SJCRH30 (cell line): ENCODE measurements around the gene TMEM95. TPM values are rescaled to one million over a fixed set of nuclear protein-coding genes. Genes with fewer than 3 reads are reported as not detected.

Source experiments
- DNase-seq, 2 experiments: peaks; one replicate each; pipeline ENCODE4 v3.0.0-alpha.2; 2015 to 2020
- H3K27ac ChIP-seq: fragments of 250-450 bp; sonication (Bioruptor Pico); 2 replicates; pipeline ENCODE4 v1.5.1; 2020; ENCODE audit warnings: mild to moderate bottlenecking, moderate library complexity
- H3K27me3 ChIP-seq: fragments of 250-450 bp; sonication (Bioruptor Pico); 2 replicates; pipeline ENCODE4 v1.5.1; 2020; ENCODE audit warnings: mild to moderate bottlenecking, moderate library complexity
- H3K36me3 ChIP-seq: fragments of 250-450 bp; sonication (Bioruptor Pico); 2 replicates; pipeline ENCODE4 v1.5.1; 2020; ENCODE audit warnings: mild to moderate bottlenecking, moderate library complexity
- H3K4me1 ChIP-seq: fragments of 250-450 bp; sonication (Bioruptor Pico); 2 replicates; pipeline ENCODE4 v1.5.1; 2020; ENCODE audit warnings: mild to moderate bottlenecking, moderate library complexity
- H3K4me3 ChIP-seq: fragments of 250-450 bp; sonication (Bioruptor Pico); 2 replicates; pipeline ENCODE4 v1.5.1; 2020; ENCODE audit warnings: mild to moderate bottlenecking, moderate library complexity
- H3K9me3 ChIP-seq: fragments of 250-450 bp; sonication (Bioruptor Pico); replicated peaks from 2 replicates; pipeline ENCODE4 v1.5.1; 2020; ENCODE audit warnings: mild to moderate bottlenecking, moderate library complexity
- total RNA-seq: library from RNA; depleted of rRNA; stranded (reverse); fragments of >200 nt; shearing (Covaris generic); gene quantifications from 2 replicates; pipeline ENCODE4 v1.2.3, GENCODE V29; 2014; rRNA removed

Gene TMEM95
- total RNA-seq: not detected in 2 replicates

DNA sequence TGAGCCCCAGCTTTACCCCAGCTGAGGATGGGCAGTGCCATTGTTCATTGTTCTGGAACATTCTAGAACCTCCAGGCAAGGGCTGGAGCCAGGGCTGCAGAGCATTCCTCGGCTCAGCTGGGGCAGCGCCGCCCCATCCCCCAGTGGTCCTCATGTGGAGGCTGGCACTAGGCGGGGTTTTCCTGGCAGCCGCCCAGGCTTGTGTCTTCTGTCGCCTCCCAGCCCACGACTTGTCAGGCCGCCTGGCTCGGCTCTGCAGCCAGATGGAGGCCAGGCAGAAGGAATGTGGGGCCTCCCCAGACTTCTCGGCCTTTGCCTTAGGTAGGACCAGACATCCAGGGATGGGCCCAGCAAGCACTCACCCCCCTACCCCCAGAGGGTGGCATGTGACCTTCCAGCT lies at the start of gene TMEM95:
Gene TMEM95 (plus strand): TSS at position 104 of the 400 bp plus-strand sequence. CDS start 49 bp downstream, at position 153.
- no peak within 1 kb of the TSS for H3K4me3 ChIP-seq
- H3K4me1 ChIP-seq: peaks cover 6% of the 10 kb centered on the region; the same call in 1 of the 2 replicates
- no peaks in the 10 kb centered on the region for H3K27me3 ChIP-seq
- H3K36me3 ChIP-seq: no peaks in the 10 kb centered on the region
- no peak for DNase-seq
- no peaks in the 10 kb centered on the region for H3K9me3 ChIP-seq
- no peak within 1 kb of the TSS for H3K27ac ChIP-seq

DNA sequence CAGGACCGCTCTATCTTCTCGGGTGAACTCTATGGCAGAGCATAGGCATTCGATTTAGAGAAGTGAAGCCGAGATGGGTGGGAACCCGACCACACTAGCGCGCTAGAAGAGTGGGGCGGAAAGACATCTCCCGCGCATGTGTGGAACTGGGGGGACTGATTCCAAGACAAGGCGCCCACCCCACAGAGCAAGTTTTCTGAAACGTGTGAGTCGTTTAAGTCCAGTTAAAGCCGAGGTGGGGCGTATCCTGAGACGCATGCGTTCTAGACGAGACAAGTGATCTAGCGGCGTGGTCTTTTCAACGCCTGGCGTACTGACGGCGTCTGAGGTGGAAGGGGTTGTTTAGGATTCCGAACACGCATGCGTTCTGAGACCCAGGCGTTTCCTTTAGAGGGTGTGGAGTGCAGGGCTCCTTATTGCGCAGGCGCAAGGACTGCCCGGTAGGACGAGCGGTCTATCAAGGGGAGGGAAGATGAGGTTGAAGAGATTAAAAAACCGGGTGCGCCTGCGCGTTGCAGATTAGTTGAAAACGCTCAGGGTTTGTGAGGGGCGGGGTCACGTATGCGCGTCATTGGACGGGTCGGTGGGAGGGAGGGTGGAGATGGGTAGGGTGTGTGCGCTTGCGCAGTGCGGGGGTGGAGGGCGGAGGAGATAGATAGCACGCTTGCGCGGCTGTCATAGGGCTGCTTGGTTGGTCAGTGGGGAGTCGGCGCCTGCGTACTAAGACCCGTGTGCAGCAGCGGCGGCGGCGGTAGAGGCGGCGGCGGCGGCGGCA lies 47.9 kb upstream of the TMEM95 start, which contains the start of gene EIF5A:
Gene EIF5A (plus strand): TSS at position 718 of the 775 bp plus-strand sequence. CDS start 2,008 bp downstream, outside the sequence.
- H3K4me1 ChIP-seq: no peaks in the 10 kb centered on the region
- H3K36me3 ChIP-seq: peaks cover 28% of the 10 kb centered on the region
- H3K4me3 ChIP-seq: peak within 1 kb of the TSS; percentile 86
- H3K27me3 ChIP-seq: no peaks in the 10 kb centered on the region
- H3K27ac ChIP-seq: peak within 1 kb of the TSS; percentile 75
- peak; percentile 99 for DNase-seq
- no peaks in the 10 kb centered on the region for H3K9me3 ChIP-seq

DNA sequence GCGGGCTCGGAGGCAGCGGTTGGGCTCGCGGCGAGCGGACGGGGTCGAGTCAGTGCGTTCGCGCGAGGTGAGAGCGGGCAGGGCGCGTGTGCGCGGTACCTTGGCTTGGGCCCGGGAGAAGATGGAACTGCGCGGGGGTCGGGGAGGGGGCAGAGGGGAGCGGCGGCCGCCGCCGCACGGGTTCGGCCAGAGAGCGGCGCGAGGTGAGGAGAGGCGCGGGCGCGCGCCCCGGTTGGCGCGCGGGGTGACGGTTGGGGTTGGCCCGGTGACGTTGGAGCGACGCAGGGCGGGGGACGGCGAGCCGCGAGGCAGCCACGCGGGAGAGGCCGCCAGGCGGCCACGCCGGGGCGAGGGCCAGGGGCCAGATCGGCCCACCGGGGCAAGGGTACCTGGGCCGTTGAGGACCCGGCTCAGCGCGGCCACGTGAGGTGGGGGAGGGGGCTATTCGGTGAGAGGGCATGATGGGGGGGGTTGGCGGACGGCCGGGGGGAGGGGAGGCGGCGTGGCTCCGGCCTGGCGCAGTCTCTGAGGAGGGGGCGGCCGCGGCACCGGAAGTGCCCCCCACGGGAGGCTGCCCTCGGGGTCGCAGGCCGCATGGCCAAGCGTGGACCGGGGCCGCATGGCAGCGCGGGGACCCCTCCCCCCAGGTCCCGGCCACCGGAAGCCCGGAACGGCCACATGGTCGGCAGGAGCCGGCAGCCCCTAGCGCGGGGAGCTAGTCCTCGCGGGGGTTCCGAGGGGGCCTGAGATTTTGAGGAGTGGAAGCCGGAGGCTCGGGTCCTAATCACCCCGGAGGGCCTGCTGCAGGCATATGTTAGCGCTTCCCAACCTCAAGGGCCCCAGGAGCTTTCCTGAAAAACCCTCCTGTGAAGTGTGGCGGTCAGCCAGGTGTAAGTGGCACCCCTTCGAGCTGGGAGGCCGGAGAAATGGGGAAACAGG lies 47.0 kb upstream of the TMEM95 start:
- Histone ChIP-seq H3K27ac (peak overlapping the region; percentile 75), H3K9me3 (no peaks in the 10 kb centered on the region), H3K4me1 (no peaks in the 10 kb centered on the region), H3K36me3 (peaks cover 36% of the 10 kb centered on the region), H3K27me3 (no peaks in the 10 kb centered on the region), H3K4me3 (peak overlapping the region; percentile 86)
- no peak for DNase-seq

DNA sequence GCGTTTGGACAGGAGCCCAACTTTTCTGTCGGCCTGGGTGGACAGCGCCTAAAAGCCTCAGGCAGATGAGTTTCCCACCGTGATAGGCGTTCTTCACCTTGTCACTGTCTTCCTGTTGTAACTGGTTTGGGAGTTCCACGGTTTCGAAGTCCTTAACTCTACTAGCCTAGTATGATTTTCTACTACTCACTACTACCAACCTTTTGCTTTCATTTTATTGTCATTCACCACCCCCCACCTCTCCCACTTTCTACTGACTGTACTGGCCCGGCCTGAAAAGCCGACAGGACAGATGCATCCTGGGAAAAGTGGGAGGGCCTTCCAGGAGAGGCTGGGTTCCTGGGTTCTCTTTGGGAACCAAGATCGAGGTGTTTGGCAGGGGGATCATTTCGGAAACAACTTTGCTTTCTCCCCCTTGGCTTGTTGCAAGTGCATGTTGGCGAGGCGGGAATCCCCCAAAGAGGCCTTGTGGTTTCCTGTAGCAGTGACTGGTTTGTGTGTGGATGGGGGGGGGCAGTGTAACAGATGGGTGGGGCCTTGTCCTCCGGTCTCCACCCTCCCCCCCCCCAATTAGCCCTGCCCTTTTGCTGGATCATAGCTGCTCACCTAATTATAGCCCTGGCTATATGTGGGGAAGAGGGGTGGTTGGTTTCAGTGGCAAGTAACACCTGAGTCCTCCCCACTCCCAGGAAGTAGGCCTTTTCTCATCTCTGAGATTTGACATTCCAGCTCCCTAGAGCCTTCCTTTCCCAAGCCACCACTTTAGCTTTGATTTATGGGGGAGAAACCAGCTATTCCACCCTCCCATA lies 46.1 kb upstream of the TMEM95 start:
- Histone ChIP-seq H3K9me3 (no peaks in the 10 kb centered on the region), H3K4me3 (peak overlapping the region; percentile 86), H3K4me1 (peaks cover under 1% of the 10 kb centered on the region; the same call in 1 of the 2 replicates), H3K27me3 (no peaks in the 10 kb centered on the region), H3K27ac (peak overlapping the region; percentile 75), H3K36me3 (peaks cover 45% of the 10 kb centered on the region)
- peak; percentile 69 to 78 for DNase-seq

- Histone ChIP-seq H3K27me3 (no peaks in the 10 kb centered on the region), H3K4me3 (no peak overlapping the region; the same call in 1 of the 2 replicates), H3K9me3 (no peaks in the 10 kb centered on the region), H3K36me3 (peaks cover 46% of the 10 kb centered on the region), H3K4me1 (peaks cover 4% of the 10 kb centered on the region; the same call in 1 of the 2 replicates), H3K27ac (no peak overlapping the region)
- DNase-seq: no peak
These were observed 45.3 kb upstream of the TMEM95 start for GRCh38 chr17:7309628-7310027.

DNA sequence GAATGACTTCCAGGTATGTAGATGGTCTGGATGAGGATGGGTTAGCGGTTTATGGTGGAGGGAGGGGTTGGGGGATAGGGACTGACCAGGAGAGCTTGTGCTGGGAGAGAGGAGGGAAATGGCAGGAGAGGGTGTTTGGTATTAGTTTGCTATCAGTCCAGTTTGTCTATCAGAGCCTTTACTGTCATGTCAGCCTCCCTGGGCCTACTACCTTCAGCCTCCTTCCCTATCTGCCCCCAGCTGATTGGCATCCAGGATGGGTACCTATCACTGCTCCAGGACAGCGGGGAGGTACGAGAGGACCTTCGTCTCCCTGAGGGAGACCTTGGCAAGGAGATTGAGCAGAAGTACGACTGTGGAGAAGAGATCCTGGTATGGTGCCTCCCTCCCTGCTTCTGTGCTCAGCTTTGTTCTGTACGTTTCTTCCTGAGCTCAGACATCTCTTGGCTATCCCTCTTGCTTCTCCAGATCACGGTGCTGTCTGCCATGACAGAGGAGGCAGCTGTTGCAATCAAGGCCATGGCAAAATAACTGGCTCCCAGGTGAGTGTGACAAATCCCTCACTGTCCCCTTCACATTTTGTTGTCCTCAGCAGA lies 43.7 kb upstream of the TMEM95 start:
- peaks cover 4% of the 10 kb centered on the region; the same call in 1 of the 2 replicates for H3K4me1 ChIP-seq
- H3K9me3 ChIP-seq: no peaks in the 10 kb centered on the region
- DNase-seq: no peak
- peaks cover 46% of the 10 kb centered on the region for H3K36me3 ChIP-seq
- H3K4me3 ChIP-seq: no peak overlapping the region
- H3K27ac ChIP-seq: no peak overlapping the region
- H3K27me3 ChIP-seq: no peaks in the 10 kb centered on the region

GRCh38 chr17:7312432-7313087 lies 42.4 kb upstream of the TMEM95 start:
- no peak overlapping the region for H3K27ac ChIP-seq
- H3K36me3 ChIP-seq: peaks cover 46% of the 10 kb centered on the region
- H3K27me3 ChIP-seq: no peaks in the 10 kb centered on the region
- DNase-seq: no peak
- no peaks in the 10 kb centered on the region for H3K9me3 ChIP-seq
- H3K4me1 ChIP-seq: peaks cover 4% of the 10 kb centered on the region; the same call in 1 of the 2 replicates
- H3K4me3 ChIP-seq: no peak overlapping the region

DNA sequence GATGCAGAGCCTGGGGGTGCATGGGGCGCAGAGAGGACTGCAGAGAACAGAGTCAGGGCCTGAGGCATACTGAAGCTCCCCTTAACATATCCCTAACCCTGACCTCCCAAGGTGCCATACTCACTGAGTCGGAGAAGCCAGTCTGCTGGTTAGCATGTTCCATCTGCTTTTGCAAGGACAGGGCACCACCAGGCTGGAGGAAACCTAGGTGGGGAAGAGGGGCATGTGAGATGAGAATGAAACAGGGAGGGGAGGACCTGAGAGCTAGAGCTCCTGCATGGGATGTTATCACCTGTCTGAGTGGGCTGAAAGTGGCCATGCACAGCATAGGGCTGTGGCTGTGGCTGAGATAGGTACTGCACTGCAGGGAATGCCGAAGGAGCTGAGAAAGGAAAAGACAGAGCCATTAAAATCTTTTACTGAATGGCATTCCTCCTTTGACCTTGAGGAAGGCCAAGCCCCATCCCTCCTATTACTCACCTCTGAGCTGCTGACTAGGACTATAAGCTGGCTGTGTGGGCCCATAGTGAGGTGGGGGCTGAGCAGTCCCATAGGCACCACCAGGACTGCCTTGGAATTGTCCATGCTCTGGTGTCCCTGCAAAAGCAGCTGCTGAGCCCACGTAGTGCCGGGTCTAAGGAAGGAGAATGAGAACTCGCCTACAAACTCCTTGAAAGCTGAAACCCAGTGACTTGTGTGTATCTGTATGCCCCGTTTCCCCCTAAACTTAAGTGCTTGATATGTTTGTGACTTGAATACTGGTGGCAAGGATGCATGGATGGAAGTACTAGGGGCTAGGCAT lies 41.7 kb upstream of the TMEM95 start:
- Histone ChIP-seq H3K4me1 (peaks cover 4% of the 10 kb centered on the region; the same call in 1 of the 2 replicates), H3K27ac (no peak overlapping the region), H3K9me3 (no peaks in the 10 kb centered on the region), H3K27me3 (no peaks in the 10 kb centered on the region), H3K4me3 (no peak overlapping the region), H3K36me3 (peaks cover 46% of the 10 kb centered on the region)
- no peak for DNase-seq

GRCh38 chr17:7313890-7314718 lies 40.9 kb upstream of the TMEM95 start:
- Histone ChIP-seq H3K9me3 (no peaks in the 10 kb centered on the region), H3K27me3 (no peaks in the 10 kb centered on the region), H3K4me1 (peaks cover 4% of the 10 kb centered on the region; the same call in 1 of the 2 replicates), H3K27ac (no peak overlapping the region; the same call in 1 of the 2 replicates), H3K36me3 (peaks cover 44% of the 10 kb centered on the region), H3K4me3 (peak overlapping the region; percentile 71)
- DNase-seq: no peak

- peaks cover 4% of the 10 kb centered on the region; the same call in 1 of the 2 replicates for H3K4me1 ChIP-seq
- H3K4me3 ChIP-seq: peak within 1 kb of the TSS; percentile 71
- H3K36me3 ChIP-seq: peaks cover 36% of the 10 kb centered on the region
- no peaks in the 10 kb centered on the region for H3K9me3 ChIP-seq
- peak; percentile 78 for DNase-seq
- no peaks in the 10 kb centered on the region for H3K27me3 ChIP-seq
- peak within 1 kb of the TSS; percentile 66 for H3K27ac ChIP-seq
These were observed 40.0 kb upstream of the TMEM95 start, which contains the start of gene GPS2 for GRCh38 chr17:7314719-7315569. Gene GPS2, minus strand, starts transcription at chr17:7315360. Its CDS starts 308 bp downstream, at chr17:7315052.

DNA sequence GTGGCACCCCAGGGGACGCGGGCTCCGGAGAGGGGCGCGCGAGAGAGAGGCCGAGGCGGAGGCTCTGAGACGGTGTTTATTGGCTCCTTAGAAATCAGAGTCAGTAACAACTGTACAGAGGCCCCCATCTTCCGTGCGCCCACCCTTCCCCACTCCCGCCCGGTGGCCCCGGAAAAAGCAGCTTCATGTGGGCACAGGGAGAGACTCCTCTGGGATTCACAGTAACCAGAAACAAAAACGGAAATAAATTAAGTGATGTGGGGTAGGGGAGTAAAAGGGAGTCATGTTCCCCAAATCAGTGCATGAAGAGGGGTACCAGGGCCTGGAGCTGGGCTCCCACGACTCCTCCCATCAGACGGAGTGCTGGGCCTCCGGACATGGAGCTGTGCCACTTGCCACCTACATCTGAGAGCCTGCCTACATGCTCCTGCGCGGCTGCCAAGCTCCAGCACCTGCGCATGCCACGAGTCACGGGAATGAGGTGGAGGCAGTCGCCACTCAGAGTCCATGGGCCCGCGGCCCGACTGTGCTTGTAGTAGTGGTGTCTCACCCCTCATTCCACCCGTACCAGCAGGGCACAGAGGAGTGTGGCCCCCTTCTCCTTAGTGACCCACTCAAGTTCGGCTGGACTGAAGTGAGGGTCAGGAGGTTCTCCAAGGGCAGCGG lies 39.3 kb upstream of the TMEM95 start:
- Histone ChIP-seq H3K27ac (peak overlapping the region; percentile 66), H3K4me1 (peaks cover 4% of the 10 kb centered on the region; the same call in 1 of the 2 replicates), H3K27me3 (no peaks in the 10 kb centered on the region), H3K4me3 (peak overlapping the region; percentile 71), H3K9me3 (no peaks in the 10 kb centered on the region), H3K36me3 (peaks cover 28% of the 10 kb centered on the region)
- no peak for DNase-seq
